NCI-H748 (cell line): ENCODE results near the gene MYO7B.

Experiments used
- DNase-seq: peaks from one replicate; lab custom pipeline; 2025; ENCODE audit not compliant: unreplicated experiment; lab: John Stamatoyannopoulos, UW

Gene MYO7B

GRCh38 chr2:127647242-127648190, 112.0 kb downstream of the MYO7B start:
- no peak for DNase-seq

- no peak for DNase-seq
Observed at GRCh38 chr2:127648321-127648720, 112.8 kb downstream of the MYO7B start.

GRCh38 chr2:127649100-127649611, 113.7 kb downstream of the MYO7B start:
- no peak for DNase-seq

GRCh38 chr2:127649684-127650040, 114.2 kb downstream of the MYO7B start:
- peak; percentile 71 for DNase-seq

GRCh38 chr2:127650041-127650784, 114.7 kb downstream of the MYO7B start:
- DNase-seq, result no peak

DNA sequence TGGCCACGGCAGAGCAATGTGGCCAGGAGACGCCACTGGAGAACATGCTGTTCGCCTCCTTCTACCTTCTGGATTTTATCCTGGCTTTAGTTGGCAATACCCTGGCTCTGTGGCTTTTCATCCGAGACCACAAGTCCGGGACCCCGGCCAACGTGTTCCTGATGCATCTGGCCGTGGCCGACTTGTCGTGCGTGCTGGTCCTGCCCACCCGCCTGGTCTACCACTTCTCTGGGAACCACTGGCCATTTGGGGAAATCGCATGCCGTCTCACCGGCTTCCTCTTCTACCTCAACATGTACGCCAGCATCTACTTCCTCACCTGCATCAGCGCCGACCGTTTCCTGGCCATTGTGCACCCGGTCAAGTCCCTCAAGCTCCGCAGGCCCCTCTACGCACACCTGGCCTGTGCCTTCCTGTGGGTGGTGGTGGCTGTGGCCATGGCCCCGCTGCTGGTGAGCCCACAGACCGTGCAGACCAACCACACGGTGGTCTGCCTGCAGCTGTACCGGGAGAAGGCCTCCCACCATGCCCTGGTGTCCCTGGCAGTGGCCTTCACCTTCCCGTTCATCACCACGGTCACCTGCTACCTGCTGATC, 115.4 kb downstream of the MYO7B start:
- no peak for DNase-seq

GRCh38 chr2:127651381-127651809, 115.9 kb downstream of the MYO7B start:
- DNase-seq, result no peak

DNA sequence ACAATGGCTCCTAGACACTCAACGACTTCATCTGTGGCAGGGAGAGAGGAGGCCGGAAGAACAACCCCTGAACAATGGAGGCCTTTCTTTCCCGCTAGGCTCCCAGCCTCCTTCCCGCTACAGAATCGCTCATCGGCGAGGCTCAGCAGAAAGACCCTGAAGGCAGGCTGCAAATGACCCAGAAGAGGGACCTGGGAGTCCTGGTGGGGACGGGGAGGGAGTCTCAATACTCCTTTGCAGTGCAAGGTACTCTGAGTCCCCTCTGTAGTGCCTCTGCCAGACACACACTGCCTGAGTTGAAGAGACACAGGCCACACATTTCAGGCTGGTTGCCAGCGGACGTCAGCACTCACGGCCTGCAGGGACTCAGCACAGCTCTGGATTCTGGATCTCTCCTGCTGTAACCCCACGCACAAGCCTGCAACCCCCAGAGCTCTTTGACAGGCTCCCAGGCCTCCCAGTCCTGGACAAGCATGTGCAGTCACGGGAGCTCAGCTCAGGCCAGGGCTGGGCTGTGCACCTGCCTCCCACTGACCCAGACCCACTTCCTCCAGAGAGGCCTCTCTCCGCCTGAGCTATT, 116.6 kb downstream of the MYO7B start:
- DNase-seq, result no peak

- DNase-seq, result no peak
Observed at GRCh38 chr2:127652786-127653357, 117.4 kb downstream of the MYO7B start.

DNA sequence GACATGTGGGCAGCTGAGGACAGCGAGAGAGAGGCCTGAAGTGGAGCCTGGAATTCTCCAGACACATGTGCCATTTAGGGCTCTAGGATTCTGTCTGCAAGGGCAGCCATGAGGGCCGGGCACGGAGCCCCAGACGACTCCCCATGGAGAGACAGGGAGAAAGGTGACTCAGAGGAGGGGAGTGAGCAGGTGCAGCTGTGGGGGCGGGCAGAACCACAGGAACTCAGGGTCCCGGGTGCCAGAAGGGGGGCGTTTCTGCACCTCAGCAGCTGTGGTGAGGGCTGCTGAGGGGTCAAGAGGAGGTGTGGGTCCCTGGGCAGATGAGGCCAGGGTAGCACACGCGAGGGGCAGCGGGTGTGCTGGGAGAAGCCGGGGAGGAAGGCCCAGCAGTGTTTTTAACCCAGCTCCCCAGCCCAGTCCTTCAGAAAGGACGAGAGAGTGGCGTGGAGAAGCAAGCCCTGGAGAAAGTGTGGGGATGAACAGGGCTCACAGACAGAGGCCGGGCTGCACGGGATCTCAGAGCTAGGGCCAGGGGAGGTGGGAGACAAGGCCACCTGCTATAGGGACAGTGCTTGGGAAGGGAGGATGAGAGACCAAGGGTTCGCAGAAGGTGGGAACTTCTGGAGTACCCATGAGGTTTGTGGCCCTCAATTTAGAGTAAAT, 118.1 kb downstream of the MYO7B start:
- DNase-seq, result no peak

DNA sequence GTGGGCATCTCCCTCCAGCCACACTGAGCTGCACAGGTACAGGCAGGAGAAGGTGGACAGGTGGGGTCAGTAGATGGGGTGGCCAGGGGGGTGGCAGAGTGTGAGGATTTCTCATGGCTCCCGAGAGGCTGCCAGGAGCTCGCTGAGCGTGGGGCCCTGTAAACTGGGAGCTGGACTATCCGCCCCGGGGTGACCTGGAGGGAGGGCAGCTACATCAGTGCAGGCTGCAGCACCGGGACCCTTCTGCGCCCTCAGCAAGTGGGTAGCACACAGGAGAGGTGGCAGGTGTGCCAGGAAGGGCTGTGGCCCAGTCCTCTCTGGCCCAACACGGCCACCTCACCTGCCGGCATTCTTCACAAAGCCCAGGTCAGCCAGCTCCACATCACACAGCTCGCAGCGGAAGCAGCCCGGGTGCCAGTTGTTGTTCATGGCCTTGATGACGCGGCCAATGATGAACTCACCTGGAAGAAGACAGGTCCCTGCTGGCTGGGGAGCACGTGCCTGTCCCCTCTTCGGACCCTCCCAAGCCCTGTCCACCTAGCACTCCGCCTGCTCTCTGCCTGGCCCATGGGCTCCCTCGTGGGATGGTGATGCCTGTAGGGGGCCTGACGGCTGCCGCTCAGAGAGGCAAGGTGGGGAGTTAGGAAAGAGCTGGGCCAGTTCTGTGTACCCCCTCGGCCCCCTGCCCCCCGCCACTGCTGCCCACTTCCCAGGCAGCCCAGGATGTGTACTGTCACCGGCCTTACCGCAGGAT, 118.8 kb downstream of the MYO7B start:
- DNase-seq, result no peak

- DNase-seq, result no peak
Observed at GRCh38 chr2:127654838-127655175, 119.3 kb downstream of the MYO7B start.

GRCh38 chr2:127655209-127656073, 120.0 kb downstream of the MYO7B start:
- no peak for DNase-seq

DNA sequence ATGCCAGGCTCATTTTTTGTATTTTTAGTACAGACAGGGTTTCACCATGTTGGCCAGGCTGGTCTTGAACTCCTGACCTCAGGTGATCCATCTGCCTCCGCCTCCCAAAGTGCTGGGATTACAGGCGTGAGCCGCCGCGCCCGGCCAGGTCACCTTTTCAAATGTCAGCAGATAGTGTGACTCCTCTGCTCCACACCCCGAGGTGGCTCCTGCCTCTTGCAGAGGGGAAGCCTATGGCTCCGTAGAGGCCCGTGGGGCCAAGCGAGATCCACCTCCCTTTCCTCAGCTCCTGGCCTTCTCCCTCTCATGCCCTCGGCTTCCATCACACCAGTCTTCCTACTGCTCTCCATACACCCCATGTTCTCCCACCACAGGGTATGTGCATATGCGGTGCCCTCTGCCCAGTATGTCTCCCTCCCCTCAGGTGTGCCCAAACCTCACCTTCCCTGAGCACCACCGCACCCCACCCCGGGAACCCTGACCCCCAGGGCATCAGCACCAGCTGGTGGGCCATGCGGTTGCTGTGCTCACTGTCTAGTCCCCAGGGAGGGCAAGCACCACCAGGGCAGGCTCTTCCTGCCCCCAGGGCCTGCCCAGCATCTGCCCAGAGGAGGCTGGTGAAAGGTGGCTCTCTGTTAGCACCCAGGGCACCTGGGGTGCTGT, 121.2 kb downstream of the MYO7B start:
- no peak for DNase-seq

- DNase-seq, result no peak
Observed at GRCh38 chr2:127657232-127657595, 121.7 kb downstream of the MYO7B start.

DNA sequence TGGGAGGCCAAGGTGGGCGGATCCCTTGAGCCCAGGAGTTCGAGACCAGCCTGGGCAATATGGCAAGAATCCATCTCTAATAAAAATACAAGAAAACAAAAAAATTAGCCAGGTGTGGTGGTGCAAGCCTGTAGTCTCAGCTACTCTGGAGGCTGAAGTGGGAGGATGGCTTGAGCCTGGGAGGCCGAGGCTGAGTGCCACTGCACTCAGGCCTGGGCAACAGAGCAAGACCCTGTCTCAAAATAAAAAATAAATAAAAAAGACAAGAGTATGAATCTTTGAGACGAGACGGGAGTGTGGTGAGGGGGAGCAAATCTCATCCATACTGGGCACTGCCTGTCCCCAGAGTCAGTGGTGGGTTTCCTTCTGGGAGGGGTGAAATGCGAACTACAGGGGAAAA, 122.7 kb downstream of the MYO7B start:
- no peak for DNase-seq

DNA sequence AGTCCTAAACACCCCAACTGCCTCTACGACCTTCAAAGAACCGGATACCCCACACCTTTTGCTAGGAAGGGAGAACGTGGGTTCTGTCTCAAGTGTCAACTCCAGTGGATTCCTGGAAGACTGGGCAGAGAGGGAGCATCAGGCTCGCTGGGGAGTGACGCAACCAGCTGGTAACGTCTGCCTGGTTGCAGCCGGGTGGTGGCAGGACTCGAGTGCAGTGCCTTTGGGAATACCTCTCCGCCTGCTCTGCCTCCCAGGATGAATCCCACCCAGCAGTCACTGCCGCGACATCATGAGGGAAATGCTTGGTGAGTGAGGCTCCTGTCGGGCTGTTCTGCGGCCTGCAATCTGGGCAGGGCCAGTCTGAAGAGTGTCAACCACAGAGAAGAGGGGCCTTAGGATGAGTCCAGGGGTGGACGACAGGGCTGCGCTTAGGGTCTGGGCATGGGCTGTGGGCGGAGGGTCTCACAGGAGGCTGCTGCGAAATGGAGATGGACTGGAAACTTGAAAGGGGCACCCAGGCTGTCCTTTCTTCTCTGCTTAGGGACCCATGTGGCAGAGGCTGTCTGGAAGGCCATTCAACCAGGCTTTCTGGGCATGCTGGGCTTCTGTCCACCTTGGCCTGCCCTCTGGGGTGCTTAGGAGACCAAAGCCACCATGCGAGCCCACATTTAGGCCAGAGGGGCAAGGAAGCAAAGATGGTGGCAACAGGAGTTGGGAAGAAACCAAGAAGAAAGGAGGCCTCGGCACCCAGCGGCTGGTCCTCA, 123.3 kb downstream of the MYO7B start:
- no peak for DNase-seq
